ENCODE measurements around the gene PLXND1.

The PLXND1 gene

GRCh38 chr3:129600348-129600747, 6.1 kb downstream of the PLXND1 start:
- no peak for DNase-seq

GRCh38 chr3:129599607-129600006, 6.9 kb downstream of the PLXND1 start:
- DNase-seq = no peak

DNA sequence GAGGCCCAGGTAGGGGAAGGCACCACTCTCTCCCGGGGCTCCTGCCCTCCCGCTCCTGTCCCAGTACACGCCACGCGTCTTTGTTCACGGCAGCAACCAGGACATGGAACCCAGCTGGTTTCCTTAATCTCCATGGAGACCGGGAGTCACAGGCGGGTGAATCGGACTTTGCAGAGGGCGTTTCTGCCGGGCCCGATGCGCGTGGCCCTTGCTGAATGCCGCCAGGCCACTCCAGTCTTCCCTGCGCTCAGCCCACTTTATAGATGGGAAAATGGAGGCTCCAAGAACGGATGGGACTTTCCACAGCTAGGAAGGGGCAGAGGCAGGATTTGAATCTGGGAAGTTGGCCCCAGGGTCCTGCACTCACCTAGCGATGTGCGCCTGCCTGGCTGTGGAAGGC, 7.4 kb downstream of the PLXND1 start:
- no peak for DNase-seq

DNA sequence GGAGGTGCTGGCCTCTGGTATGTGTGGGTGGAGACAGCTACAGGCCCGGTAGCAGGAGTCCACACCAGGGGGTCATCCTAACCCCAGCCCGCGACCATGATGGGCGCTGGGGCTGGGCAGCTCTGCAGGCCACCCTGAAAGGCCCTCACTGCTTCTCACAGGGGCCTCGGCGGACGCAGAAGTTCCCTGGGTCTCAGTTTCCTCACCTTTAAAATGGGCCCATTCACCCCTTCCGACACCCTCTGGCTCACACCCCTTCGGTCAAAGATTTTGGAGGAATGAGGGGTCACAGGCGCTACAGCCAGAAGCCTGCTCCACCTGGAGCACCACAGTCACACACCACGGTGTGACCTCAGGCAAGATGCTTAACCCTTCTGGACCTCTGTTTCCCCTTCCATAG, 8.0 kb downstream of the PLXND1 start:
- DNase-seq = no peak

DNA sequence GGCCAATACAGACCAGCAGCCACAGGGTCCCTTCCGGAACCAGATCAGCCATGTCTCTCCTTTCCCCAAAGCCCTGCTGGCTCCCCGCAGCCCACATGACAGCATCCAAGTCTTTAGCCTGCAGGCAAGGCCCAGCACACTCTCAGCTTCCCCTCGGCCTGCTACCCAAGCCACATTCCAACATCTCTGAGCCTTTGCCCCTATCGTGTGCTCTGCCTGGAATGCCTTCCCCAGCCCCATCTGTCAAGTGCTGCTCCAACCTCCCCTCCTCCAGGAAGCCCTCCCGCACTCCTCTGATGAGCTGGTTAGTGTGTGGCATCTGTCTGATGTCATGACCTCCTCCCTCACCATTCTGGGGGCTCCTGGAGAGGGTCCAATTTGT, 8.5 kb downstream of the PLXND1 start:
- DNase-seq = no peak

- no peak for DNase-seq
Measured at GRCh38 chr3:129597087-129597999, 9.1 kb downstream of the PLXND1 start.

GRCh38 chr3:129596194-129597086, 10.0 kb downstream of the PLXND1 start:
- DNase-seq = no peak

DNA sequence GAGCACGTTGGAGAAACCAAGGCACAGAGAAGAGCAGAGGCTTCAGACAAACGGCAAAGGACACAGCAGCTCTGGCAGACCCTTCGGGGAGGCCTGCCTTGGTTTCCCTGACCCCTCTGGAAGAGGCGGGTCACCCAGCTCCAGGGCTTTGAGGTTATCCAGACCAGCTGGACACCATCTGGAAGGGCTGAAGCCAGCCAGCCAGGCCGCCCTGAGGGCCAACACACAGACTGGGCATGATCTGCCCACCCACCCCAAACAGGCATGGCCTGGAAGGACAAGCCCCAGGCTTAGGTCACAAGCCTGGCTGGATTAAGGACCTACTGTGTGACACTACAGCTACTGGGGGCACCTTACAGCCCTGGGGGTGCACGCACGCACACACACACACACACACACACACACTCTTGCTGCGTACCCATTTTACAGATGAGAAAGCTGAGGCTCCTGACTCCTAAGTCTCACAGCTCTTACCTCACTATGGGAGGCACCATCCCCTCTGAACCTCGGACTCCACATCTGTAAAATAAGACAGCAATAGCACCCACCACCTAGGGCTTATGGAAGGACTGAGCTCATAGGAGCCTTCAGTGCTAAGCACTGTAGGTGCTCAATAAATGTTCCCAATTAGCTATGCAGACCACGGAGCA, 10.8 kb downstream of the PLXND1 start:
- DNase-seq = no peak

GRCh38 chr3:129594907-129595390, 11.5 kb downstream of the PLXND1 start:
- no peak for DNase-seq

- DNase-seq = no peak
Measured at GRCh38 chr3:129594409-129594808, 12.1 kb downstream of the PLXND1 start.

GRCh38 chr3:129593595-129594339, 12.7 kb downstream of the PLXND1 start:
- peak; percentile 90 for DNase-seq

GRCh38 chr3:129593230-129593594, 13.3 kb downstream of the PLXND1 start:
- DNase-seq = no peak

DNA sequence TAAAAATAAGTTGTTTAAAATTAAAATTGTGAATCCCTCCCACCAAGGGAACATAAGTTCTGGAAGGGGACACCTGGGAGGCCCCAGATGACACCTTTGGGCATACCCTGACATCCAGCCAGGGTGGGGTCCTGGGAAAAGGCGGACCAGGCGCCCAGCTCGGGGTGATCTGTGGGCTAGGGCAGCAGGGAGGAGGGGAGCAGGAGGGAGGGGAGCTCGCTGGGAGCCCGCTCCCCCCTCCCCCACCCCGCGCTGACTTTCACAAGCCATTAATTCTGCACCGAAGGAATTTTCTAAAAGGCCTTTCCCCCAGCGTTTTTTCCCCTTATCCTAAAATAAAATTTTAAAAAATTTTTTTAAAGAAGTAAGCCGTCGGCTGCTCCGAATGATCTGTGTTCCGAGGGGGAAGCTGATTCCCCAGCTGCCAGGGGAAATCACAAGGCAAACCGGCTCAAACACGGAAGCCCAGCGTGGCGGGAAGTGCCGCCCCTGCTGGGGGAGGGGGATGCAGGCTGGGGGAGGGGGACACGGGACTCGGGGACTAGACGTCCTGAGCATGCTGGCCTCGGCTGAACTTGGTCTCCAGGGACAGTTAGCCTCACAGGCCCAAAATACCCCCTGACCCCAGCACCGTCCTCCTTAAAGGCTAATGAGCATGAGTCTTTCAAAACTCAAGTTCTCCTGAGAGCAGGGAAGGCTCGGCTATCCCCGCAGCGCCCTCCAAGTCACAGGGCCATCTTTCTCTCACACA, 13.9 kb downstream of the PLXND1 start:
- DNase-seq = no peak

DNA sequence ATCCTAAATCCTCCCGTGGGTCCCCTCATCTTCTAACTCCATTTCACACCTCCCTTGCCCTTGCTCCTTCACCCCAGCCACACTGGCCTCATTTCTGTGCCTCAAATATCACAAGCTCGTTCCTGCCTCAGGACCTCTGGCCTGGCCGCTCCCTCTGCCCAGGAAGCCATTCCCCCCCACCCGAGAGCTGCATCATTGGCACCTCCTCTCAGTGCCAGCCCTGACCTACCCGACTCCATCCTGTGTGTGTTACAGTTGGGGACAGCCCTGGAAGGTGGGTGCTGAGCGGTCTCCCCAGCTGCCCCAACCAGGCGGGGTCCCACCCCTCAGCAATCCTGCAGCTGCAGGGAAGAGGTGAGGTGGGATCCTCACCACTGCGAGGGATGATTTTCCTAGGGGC, 14.5 kb downstream of the PLXND1 start:
- DNase-seq = no peak

DNA sequence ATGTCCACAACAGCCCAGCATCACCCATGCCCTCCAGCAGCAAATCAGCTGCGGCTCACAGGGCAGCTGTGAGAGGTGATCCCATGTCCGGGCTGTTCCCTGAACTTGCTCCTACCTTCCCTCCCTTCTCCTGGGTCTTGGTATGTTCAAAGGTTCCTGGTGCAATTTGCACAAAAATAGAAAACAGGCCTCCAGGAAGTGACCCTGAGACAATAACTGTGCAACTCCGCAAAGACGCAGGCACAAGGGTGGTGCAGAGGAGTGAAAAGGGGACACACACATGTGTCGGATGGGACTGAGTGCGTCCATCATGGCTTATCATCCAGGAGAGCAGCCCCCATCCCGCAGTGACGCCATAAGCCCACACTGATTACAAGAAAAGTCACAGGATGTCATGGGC, 16.3 kb downstream of the PLXND1 start:
- no peak for DNase-seq

DNA sequence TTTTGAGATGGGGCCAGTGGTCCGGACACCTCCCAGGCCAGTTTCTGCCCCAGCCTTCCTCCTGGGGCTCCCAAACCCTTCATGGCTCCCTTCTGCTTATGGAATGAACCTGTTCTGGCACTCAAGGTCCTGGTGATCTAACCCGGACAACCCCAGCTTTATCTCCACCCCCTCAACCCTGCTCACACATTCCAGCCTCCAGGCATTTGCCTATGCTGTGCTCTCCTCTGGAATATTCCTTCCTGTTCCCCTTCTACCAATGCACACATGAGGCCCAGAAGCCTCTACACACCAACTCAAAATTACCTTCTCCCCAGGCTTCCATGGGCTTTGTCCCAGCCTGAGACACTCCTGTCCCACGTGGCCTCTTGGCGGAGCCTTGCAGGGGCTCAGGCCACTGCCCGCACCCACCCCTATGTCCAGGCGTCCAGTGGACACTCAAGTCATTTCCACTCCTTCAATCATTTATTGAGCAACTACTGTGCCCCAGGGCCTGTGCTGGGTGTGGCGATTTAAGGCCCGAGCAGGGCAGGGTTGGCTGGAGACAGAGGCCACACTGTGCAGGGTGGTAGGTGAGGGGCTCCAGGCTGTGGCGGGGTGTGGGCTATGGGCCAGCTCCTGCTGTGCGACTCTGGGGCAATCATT, 18.8 kb downstream of the PLXND1 start:
- DNase-seq = no peak

- DNase-seq = no peak
Measured at GRCh38 chr3:129586746-129587430, 19.6 kb downstream of the PLXND1 start.

GRCh38 chr3:129585949-129586657, 20.4 kb downstream of the PLXND1 start:
- DNase-seq = no peak

GRCh38 chr3:129584631-129585030, 21.8 kb downstream of the PLXND1 start:
- no peak for DNase-seq

- DNase-seq = no peak
Measured at GRCh38 chr3:129583289-129583688, 23.2 kb downstream of the PLXND1 start.
